DOHH2 (cell line): ENCODE measurements around the gene COL18A1.

ENCODE experiments used
- H3F3A ChIP-seq: fragments of 200-600 bp; sonication (generic), shearing (Covaris generic); 2 replicates; pipeline ENCODE4 v1.6.0; 2016; ENCODE audit warnings: antibody characterized with exemption, mild to moderate bottlenecking; ENCODE audit not compliant: control insufficient read depth, insufficient read depth
- H3K27ac ChIP-seq: fragments of 200-600 bp; sonication (generic); 2 replicates; pipeline ENCODE4 v1.5.1; 2014; ENCODE audit warnings: low read depth, mild to moderate bottlenecking, low read length, moderate library complexity
- H3K27me3 ChIP-seq: fragments of 200-600 bp; sonication (generic); 2 replicates; pipeline ENCODE4 v1.6.1; 2014; ENCODE audit warnings: mild to moderate bottlenecking, low read length, mixed read lengths; ENCODE audit not compliant: control insufficient read depth
- H3K36me3 ChIP-seq: fragments of 200-600 bp; sonication (generic); 2 replicates; pipeline ENCODE4 v1.6.1; 2014; ENCODE audit warnings: mild to moderate bottlenecking, low read length, moderate library complexity, mixed read lengths; ENCODE audit not compliant: control insufficient read depth
- H3K4me1 ChIP-seq: fragments of 200-600 bp; sonication (generic); 2 replicates; pipeline ENCODE4 v1.6.1; 2014; ENCODE audit warnings: mild to moderate bottlenecking, low read length, mixed read lengths; ENCODE audit not compliant: control insufficient read depth
- H3K4me2 ChIP-seq: fragments of 200-600 bp; sonication (generic); 2 replicates; pipeline ENCODE4 v1.6.0; 2014; ENCODE audit warnings: mild to moderate bottlenecking, low read length, moderate library complexity
- H3K4me3 ChIP-seq: fragments of 200-600 bp; sonication (generic); 2 replicates; pipeline ENCODE4 v1.5.1; 2014; ENCODE audit warnings: mild to moderate bottlenecking, low read length, mixed read lengths
- H3K79me2 ChIP-seq: fragments of 200-600 bp; sonication (generic); 2 replicates; pipeline ENCODE4 v1.6.1; 2014; ENCODE audit warnings: mild to moderate bottlenecking, low read length, mixed read lengths; ENCODE audit not compliant: control insufficient read depth
- H3K9me2 ChIP-seq: fragments of 200-600 bp; sonication (generic); replicated peaks from 2 replicates; pipeline ENCODE4 v1.6.1; 2014; ENCODE audit warnings: mild to moderate bottlenecking, low read length, mixed read lengths; ENCODE audit not compliant: control insufficient read depth
- H3K9me3 ChIP-seq: fragments of 200-600 bp; sonication (generic); 2 replicates; pipeline ENCODE4 v1.6.1; 2014; ENCODE audit warnings: antibody characterized with exemption, low read length, mixed read lengths; ENCODE audit not compliant: control insufficient read depth, insufficient read depth
- H4K20me1 ChIP-seq: fragments of 200-600 bp; sonication (generic); 2 replicates; pipeline ENCODE4 v1.6.0; 2014; ENCODE audit warnings: low read depth, mild to moderate bottlenecking, antibody characterized with exemption, low read length, moderate library complexity; ENCODE audit not compliant: control insufficient read depth, insufficient read depth
- EZH2phosphoT487 ChIP-seq: fragments of 200-600 bp; sonication (generic); IDR thresholded peaks from 2 replicates; pipeline ENCODE4 v1.6.1; 2017; ENCODE audit warnings: borderline replicate concordance, mild to moderate bottlenecking, antibody characterized with exemption, low read length, moderate library complexity, mixed read lengths
- TF ChIP-seq, protein P1 (sequence below): fragments of 200-600 bp; sonication (generic); IDR thresholded peaks from one replicate; pipeline ENCODE4 v1.5.1; 2014; ENCODE audit warnings: antibody characterized with exemption, mild to moderate bottlenecking, low read depth, low read length; ENCODE audit not compliant: poor library complexity, severe bottlenecking

The COL18A1 gene

DNA sequence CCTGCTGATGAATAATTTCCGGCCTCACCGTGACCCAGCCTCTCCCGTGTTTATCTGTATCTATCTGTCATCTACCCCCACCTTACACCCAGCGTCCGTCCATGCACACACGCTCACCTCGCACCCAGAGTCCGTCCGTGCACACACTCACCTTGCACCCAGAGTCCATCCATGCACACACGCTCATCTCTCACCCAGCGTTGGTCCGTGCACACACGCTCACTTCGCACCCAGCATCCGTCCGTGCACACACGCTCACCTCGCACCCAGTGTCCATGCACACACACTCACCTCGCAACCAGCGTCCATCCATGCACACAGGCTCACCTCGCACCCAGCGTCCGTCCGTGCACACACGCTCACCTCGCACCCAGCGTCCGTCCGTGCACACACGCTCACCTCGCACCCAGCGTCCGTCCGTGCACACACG is 25.0 kb upstream of the COL18A1 start:
- H3K79me2 ChIP-seq: no peaks in the 10 kb centered on the region
- no peaks in the 10 kb centered on the region for H3K9me3 ChIP-seq
- no peak overlapping the region for H3K27ac ChIP-seq
- H3K36me3 ChIP-seq: no peaks in the 10 kb centered on the region
- no peak for TF ChIP-seq EZH2phosphoT487
- TF ChIP-seq, protein P1, sequence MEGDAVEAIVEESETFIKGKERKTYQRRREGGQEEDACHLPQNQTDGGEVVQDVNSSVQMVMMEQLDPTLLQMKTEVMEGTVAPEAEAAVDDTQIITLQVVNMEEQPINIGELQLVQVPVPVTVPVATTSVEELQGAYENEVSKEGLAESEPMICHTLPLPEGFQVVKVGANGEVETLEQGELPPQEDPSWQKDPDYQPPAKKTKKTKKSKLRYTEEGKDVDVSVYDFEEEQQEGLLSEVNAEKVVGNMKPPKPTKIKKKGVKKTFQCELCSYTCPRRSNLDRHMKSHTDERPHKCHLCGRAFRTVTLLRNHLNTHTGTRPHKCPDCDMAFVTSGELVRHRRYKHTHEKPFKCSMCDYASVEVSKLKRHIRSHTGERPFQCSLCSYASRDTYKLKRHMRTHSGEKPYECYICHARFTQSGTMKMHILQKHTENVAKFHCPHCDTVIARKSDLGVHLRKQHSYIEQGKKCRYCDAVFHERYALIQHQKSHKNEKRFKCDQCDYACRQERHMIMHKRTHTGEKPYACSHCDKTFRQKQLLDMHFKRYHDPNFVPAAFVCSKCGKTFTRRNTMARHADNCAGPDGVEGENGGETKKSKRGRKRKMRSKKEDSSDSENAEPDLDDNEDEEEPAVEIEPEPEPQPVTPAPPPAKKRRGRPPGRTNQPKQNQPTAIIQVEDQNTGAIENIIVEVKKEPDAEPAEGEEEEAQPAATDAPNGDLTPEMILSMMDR: no peak
- no peak overlapping the region for H3K4me2 ChIP-seq
- no peaks in the 10 kb centered on the region for H3F3A ChIP-seq
- H3K27me3 ChIP-seq: no peaks in the 10 kb centered on the region
- H4K20me1 ChIP-seq: no peaks in the 10 kb centered on the region
- H3K9me2 ChIP-seq: no peaks in the 10 kb centered on the region
- no peak overlapping the region for H3K4me3 ChIP-seq
- H3K4me1 ChIP-seq: no peaks in the 10 kb centered on the region

DNA sequence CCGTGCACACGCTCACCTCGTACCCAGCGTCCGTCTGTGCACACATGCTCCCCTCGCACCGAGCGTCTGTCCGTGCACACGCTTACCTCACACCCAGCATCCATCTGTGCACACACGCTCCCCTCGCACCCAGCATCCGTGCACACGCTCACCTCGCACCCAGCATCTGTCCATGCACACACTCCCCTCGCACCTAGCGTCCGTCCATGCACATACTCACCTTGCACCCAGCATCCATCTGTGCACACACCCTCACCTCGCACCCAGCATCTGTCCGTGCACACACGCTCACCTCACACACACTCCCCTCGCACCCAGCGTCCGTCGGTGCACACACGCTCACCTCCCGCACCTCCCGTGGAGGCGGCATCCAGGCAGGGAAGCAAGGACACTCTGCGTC is 24.4 kb upstream of the COL18A1 start:
- H3K9me2 ChIP-seq: no peaks in the 10 kb centered on the region
- no peaks in the 10 kb centered on the region for H3K27me3 ChIP-seq
- H3K4me1 ChIP-seq: no peaks in the 10 kb centered on the region
- TF ChIP-seq, protein P1: no peak
- TF ChIP-seq EZH2phosphoT487: no peak
- no peaks in the 10 kb centered on the region for H3K79me2 ChIP-seq
- H3K4me2 ChIP-seq: no peak overlapping the region
- no peaks in the 10 kb centered on the region for H3K9me3 ChIP-seq
- H3K36me3 ChIP-seq: no peaks in the 10 kb centered on the region
- H3K27ac ChIP-seq: no peak overlapping the region
- no peak overlapping the region for H3K4me3 ChIP-seq
- H3F3A ChIP-seq: no peaks in the 10 kb centered on the region
- H4K20me1 ChIP-seq: no peaks in the 10 kb centered on the region

DNA sequence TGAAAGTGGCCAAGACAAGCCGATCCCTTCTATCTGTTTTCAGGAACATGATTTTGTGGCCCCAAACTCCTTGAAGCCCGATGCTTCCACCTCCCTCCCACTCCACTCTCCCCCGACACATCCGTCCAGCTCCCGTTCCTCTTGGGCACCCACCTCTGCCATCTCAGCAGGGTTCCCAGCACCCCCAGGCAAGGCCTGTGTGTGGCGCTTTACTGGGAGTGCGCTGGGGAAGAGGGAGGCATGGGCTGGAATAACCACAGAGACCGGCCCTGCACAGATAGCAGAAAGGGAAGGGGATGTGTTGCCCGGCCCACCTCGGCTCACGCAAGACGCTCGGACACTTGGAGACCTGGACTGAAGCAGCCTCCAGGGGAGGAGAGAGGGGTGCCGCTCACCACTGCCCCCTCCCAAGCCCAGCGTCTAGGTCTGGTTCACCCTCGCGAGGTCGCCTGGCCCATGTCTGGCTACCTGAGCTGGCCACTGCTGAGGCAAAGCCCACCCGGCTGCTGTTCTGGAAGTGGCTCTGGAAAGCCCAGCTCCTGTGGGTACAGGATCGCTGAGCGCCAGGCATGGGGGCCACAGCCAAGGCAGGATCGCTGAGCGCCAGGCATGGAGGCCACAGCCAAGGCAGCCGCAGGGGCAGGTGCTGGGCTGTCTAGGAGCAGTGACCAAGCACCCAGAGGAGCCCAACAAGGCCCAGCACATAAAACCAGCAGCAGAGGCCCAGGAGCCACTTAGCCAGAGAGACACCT is 23.8 kb upstream of the COL18A1 start:
- Histone ChIP-seq H4K20me1 (no peaks in the 10 kb centered on the region), H3K4me2 (no peak overlapping the region), H3K79me2 (no peaks in the 10 kb centered on the region), H3F3A (no peaks in the 10 kb centered on the region), H3K4me3 (no peak overlapping the region), H3K9me3 (no peaks in the 10 kb centered on the region), H3K27me3 (no peaks in the 10 kb centered on the region), H3K27ac (no peak overlapping the region), H3K9me2 (no peaks in the 10 kb centered on the region), H3K4me1 (no peaks in the 10 kb centered on the region), H3K36me3 (no peaks in the 10 kb centered on the region)
- TF ChIP-seq, protein P1: no peak
